Stimulated activated CD8-positive, alpha-beta memory T cell treated with anti-CD3 and anti-CD28 coated beads, Interleukin-7, amount 100 ng/mL, for 48 hours (primary cell): Measurements from ENCODE around the gene EYA4.

ENCODE experiments used
- DNase-seq, 2 donors: peaks; one replicate each; pipeline ENCODE4 v3.0.0-alpha.2; 2020; ENCODE audit warnings: low read depth in 1 of 2; ENCODE audit errors: extremely low read depth in 1 of 2

Gene EYA4

DNA sequence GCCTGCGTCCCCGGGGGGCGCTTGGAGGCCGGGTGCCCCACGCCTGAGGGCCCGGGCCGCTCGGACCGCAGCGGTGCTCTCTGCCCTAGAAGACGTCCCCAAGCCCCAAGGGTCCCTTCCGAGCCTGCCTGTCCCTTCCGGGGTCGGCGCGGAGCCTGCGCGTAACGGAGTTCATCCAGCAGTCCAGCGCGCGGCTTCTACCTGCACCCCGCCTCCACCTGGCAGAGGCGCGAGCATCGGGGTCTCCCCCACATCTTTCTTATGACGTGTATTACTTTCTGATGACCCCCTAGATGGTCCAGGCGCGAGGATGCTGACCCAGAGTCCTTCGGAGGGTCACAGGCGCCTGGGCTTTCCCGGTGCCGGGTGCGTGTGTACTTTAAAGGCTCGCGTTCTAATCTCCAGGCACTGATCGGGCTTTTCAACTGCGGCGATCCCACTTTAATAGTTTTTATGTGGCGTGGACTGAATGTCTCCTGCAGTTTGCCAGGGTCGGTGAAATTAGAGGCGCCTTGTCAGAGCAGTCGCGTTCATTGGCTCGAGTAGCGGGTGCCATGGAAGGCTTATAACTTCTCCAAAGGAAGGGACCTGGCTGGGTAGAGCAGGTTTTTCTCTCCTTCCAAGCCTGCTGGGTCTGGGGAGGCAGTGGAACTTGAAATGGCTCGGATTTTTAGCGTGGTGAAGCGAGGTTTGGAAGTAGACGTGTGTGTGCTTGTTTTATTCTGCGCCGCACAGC, 912 bp downstream of the EYA4 start:
- no peak for DNase-seq

DNA sequence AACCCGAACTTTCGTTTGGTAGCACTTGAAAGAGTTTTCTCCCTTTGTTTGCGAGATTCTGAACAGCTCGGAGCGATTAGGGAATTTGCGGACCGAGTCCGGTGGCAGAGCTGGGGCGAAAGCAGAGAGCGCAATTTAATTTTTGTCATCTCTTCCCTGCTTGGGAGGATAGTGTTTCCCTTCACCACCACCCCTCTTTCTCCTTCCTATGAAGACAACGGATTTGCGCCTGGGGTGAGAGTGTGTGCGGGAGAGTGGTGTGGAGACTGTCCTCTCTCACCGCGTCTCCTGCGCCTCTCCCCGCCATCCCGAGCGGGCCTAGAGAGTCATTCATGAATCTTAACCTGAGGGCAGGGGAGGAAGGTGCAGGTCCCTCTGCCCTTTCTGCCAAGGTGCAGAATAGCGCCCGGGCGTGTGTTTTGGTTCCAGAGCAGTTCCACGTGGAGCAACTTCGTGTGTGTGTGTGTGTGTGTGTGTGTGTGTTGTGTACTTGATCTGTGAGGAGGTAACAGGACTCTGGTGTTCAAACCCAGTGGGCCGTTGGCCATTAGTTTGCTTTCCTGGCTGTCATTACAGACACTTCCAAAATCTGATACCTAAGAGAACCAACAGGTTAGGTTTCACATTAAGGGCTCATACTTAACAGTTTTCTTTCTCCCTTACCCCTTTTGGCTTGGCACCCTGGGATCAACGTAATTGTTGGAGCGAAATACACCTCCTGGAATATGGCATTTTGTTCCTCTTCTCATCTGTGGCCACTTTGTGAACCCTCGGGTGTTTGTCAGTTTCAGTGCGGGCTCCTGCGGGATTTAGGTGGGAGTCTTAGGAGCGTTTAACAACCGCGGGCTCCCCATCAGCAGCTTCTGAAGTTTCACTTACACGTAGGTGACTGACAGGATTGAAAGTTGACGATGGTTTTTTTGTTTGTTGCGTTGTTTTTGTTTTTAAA, 1.8 kb downstream of the EYA4 start:
- no peak for DNase-seq

DNA sequence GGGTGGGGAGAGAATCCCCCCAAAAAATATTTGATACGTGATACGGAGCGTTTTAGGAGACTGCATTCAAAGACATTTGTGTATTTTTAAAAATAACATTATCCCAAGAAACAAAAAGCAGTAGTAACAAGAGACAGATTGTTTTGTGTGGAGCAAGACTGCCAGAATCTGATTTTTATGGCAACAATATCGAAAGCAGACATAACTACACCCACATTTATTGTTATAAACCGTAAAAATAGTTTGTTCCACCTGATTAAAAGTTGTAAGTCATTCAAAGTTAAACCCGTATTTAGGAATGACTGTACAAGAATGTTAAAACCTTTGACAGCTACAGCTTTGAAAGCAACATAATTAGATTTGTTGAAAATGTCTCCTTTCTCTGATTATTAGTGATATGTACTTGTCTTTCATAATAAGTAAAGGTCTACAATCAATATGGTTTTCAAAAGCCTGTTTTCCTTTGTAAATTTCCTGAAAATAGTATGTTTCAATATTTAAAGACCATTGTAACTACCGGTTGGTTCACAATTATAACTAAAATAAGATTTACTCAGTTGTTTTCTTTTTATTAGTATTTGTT, 2.7 kb downstream of the EYA4 start:
- no peak for DNase-seq

DNA sequence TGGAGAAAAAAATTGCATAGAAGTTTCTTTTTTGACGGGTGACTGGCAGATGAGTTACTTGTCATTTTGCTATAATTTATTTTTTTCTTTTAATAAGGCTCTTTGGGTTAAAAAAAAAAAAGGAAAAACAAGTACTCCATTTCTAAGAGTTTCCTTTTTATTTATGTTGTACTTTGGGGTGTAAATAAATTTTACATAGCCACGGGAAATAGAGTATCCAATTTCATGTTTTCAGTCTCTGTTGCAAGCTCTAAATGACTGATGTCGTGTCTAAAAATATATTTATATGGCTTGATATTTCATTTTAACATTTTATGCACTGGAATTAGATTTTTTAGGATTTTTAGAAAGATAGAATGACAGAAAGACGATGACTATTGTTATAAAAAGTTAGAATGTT, 3.4 kb downstream of the EYA4 start:
- no peak for DNase-seq

DNA sequence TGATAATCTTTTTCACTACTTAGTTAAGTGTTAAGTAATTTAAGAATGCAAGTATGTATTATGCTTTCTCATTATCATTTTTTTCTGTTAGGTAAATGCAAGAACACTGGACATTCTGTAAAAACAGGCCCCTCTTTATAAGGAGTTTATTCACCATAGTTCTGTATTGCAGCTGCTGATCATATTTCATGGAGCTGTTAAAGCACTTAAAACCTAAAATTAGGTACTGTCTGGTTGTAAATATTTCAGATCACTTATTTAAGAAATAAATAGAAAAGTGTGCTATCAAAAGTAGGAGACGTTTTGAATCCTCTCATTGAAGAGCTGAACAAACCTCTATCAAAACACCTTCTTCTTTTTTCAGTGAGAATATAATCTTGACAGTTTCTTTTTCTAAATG, 3.9 kb downstream of the EYA4 start:
- DNase-seq = no peak

DNA sequence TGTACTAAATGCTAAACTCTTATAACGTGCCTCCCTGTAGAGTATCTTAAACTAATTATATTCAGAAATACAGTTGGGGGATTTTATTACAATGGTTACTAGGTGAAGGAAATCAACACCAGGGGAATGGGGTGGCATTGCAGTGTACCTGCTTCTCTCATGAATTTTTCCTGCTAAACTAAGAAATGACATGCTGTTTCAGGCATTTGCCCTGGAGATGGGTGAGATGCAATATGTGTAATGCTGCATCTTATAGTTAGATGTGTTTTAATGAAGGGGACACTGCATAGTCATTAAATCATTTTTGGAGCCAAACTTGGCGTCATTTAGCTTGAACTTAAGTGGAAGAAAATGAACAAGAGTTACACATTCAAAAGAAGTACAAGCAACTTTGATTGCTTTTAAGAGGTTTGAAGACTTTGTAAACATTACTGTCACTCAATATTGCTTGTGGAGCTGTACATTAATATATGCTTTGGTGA, 4.3 kb downstream of the EYA4 start:
- DNase-seq = no peak

DNA sequence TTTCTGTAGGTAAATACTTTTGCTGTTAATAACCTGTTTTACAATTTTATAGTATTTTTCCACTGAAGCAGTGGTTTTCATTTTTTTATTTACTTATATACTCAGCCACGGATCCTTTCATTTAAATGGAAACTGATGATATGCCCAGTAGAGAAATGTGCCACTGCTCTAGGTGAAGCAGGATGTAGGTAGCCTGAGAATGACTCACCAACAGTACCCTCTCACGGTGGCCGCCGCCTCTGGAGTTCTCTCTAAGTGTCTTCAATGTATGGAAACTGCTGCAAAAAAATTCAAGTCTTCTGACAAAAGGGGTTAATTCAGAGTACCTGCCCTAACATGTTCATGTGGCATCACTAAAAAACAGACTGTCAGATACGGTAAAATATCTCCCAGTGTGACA, 6.4 kb downstream of the EYA4 start:
- DNase-seq = no peak

DNA sequence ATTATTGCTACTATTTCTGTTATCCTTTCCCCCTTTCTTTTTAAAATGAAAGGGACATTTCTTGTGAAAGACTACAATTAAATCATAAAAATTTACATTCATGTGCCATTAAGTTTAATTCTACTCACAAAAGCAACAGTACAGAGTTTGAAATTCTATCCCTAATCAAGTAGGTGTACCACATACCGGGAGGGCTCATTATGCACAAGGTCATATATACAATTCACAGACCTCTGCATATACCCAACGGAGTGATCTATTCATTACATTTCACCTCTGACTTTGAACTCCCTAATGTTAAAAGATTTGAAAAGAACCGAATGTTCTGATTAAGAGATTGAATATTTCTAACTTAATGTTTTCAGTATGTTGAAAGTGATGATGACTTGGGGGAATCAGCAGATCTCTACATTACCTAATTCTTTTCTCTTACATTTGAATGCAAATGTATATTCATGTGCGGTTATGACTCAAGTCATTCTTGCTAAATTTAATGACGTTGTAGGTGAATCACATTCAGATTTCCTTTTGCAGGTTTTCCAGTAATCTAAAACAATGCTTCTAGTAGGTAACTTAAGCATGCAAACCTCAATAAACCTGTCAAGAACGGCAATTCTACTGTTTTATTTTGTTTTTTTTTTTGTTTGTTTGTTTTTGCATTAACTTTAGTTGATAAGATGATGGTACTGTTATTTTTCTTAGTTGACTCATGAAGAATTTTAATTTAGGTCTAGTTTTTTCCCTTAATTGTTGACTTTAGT, 7.3 kb downstream of the EYA4 start:
- no peak for DNase-seq

DNA sequence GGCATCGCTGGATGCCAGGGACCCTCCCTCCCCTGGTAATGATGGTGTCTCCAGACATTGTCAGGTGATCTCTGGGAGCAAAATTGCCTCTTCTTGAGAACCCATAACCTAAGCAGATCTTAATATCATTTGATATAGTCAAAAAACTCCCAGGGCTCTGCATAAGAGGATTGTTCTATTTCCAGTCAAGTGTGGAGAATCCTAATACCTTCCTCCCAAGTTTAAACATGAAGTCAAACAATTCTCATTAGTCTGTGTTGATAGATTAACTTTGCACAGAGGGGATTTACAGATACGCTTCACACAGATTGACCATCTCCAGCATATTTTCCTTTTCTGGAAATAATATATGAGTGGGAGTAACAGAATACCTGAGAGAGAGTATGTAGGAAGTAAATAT, 10.5 kb downstream of the EYA4 start:
- no peak for DNase-seq

DNA sequence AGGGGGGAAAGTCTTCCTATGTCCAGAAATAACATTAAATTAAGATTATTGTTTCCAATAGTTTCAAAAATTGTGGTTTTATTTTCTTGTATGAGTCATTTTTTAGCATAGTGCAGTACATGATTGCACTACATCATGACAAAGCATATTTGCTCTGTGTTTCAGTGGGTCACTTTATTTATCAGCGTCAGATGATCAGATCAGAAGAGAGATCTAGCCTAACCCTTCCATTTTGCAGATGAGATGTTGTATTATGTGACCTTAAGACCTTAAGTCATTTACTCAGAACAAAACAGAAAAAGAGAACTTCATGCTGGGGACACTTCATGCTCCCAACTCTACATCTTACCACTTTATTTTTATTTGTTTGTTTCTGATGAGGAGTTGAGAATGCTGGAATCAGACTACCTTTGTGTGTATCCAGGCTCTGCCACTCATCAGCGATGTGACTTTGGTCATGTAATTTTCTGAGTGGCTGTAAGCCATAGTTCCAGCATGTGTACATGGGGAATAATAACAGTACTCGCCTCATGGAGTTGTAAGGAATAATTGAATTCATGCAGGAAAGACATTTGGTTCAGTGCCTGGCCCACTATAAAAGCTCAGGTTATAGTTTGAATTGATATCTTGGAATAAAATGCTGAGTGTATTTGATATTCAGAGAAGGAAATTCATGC, 13.5 kb downstream of the EYA4 start:
- no peak for DNase-seq

DNA sequence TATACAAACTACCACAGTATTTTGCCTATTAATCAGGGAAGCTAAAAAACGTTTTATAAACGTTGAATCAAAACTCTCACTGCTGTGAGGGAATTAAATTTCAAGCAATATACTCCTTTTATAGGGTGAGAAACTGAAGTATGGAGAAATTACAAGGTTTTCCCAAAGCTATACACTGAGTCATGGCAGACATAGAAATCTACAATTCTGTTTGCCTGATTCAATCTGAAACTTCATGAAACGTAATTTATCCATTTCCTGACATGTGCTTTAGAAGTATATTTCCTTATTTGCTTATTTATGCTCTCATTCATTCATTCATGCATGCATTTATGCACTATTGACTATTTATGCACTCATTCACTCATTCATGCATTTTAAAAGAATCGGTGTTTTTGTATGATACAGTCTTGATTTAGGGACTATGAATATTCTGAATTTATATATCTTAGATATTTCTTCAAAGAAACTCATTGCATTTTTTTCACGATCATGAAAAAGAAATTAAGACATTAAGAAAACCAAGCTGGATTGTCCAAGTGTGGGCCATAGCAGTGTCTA, 16.5 kb downstream of the EYA4 start:
- no peak for DNase-seq

DNA sequence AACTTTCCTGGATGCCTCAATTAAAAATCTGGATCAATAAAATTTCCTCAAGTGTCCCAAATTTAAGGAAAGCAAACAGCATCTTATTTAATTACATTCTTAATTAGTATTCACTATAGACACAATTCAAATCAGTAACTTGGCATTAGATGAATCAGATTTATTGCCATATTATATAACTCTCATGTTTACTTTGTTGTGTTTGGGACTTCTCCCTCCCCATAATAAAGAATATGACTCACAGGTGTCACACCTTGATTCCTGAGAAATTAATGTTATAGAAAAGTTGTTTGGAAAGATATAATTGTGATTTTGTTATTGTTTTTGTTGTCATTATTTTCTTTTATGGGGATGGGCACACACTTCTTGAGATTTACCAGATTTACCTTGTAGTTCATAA, 18.4 kb downstream of the EYA4 start:
- no peak for DNase-seq

DNA sequence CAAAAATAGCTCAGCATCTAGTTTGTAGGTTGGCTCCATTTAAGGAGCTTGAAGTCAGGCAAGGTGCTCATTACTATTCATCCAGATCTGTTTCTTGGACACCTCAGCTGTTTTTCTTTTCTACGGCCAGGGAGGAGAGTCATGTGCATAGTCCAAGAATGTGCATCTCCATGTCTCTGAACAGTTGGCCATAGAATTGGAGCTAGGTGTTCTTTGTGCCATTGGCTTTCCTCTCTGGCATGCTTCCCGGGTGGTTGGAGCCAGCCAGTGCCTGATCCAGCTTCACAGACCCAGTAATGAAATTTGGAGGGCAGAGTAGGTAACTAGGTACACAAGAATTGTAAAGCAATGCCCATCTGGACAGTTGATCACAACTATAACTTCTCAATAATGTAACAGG, 21.6 kb downstream of the EYA4 start:
- DNase-seq = no peak

DNA sequence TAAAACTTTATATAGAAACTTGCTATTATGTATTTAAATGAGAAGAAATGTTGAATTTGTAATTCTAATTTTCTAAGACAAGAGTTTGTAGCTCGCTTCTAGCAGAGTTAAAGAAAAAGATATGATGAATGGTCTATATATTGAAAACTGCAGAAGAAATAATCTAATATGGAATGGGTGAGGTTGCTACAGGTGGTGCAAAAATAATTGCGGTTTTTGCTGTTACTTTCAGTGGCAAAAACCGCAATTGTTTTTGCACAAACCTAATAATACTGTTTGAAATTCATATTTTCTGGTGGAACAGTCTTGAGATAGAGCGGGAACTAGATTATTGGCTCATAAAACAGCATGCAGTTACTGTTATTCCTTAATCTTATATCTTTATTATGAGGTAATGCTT, 23.9 kb downstream of the EYA4 start:
- no peak for DNase-seq

DNA sequence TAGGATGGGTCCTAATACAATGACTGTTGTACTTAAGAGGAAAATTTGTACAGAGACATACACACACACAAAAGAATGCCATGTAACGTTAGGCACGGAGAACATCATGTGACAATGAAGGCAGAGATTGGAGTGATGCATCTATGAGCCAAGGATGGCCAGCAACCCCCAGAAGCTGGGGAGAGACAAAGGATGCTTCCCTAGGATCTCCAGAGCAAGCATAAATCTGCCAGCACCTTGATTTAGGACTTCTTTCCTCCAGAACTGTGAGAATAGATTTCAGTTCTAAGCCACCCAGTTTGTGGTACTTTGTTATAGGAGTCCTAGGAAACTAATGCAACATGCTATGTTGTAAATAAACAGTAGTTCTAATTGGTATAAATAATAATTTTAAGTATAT, 25.0 kb downstream of the EYA4 start:
- DNase-seq = no peak

DNA sequence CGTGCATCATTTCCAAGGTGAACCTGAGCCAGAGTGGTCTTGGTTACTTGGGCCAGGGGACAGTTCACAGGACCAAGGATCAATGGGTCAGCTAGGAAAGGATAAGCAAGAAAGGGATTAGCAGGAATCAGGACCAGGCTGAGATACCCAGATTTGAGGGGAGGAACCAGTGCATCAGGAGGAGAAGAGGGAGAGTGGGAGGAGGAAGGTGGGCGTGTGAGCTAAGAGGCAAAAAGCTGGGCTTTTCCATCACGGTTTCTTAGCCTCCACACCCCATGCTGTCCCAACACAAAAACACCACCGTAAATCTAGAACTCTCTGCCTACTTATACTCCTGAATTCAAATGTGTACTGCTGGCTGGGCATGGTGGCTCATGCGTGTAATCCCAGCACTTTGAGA, 27.5 kb downstream of the EYA4 start:
- DNase-seq = no peak

DNA sequence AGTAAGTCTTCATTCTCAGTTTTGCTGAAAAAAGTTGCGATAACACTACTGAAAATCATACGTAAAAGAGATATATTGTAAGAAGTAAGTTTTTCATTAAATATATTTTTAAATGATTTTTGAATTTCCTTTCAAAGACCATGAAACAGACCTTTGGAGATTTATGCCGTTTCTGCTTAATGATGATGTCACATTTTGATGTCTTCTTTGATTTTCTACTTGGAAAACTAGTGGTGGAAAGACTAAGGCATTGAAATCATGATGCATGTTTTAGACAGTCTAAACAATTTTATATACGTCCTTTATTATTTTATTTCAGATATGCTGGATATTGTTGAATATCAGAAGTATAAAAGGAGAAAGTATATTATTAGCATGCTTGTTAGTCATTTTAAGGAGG, 33.7 kb downstream of the EYA4 start:
- no peak for DNase-seq

DNA sequence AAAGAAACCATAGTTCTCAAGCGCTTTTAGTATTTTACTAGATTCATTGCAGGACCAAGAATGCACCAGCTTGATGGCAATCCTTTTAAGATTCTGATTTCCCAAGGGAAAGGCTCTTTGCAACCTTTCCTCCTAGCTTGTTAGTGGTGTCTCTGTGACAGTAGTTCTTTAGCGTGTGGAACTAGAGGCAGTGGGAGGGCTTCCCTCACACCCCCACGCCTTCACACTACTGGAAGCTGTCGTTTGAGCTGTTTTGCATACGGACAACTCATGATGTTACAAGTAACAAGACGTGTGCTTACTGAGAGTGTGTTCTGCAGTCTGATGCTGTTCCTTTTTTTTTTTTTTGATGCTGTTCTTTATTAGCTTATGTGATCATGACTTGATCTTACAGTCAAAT, 34.1 kb downstream of the EYA4 start:
- no peak for DNase-seq

DNA sequence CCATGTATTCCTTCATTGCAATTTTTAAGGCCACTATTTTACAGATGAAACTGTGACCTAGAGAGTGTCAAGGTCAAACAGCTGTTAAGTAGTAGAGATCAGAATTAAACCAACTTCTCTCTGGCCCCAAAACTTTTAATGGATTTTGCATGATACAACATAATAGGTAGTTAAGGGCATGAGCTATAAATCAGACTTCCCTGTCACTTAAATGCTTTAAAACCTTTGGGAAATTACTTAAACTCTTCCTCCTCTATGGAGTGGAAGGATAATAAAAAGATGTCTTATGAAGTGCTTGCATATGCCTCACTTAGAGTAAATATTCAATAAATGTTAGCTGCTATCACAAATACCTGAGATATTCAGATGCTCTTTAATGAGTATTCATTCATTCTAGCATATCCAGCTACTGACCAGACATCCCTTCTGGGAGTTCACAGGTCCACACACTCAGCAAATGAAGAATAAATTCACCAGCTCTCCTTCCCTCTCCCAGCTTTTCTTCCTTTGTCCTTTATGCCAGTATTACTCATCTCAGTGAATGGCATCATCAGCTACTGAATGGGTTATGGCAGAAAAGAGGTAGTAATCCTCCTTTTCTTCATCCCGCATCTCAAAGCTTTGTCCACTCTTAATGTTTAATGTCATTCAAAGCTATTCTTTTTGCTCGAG, 36.2 kb downstream of the EYA4 start:
- DNase-seq = no peak
